ENCODE measurements around the gene KAZN.

Gene KAZN

DNA sequence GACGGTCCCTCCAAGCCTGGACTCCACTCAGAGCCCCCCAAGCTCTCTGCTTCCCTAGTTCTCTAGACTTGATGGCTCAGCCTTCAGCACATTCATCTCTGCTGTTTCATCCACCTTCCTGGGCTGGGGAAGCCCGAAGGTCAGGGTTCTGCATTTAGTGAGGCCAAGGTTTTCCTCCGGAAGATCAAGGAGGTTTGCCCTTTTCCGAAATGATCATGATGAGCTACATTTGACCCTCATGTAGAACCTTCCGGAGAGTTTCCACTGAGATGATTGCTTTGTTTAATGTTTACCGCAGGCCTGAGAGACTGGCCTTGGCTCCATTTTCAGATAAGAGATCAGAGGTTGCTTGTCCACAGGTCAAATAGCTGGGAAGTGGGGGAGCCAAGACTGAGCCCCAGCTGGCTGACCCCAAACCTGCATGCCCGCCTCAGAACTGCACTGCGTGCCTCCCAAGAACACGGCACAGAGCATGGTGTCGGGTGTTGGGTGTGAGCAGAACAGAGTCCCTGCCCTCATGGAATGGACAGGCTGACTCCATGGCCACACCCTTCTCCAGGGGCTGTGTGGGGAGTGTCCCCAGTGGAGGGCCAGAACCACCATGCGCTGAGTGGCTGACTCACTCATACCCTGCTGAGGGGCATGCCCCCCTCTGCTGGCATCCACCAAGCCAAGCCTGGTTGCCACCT lies 354.3 kb downstream of the KAZN start:
- no peaks in the 10 kb centered on the region for H3K79me2 ChIP-seq (ENCODE audit: insufficient read depth, low read length)
- H4K20me1 ChIP-seq (ENCODE audit: insufficient read depth, low read length) = no peaks in the 10 kb centered on the region
- H3K9ac ChIP-seq (ENCODE audit: low read length) = no peak overlapping the region
- H3K9me2 ChIP-seq (ENCODE audit: low read depth, low read length) = no peaks in the 10 kb centered on the region
- H3K27me3 ChIP-seq (ENCODE audit: insufficient read depth, low read length) = no peaks in the 10 kb centered on the region; the same call in 1 of the 2 replicates
- no peak for TF ChIP-seq EZH2 (IDR thresholded peaks at IDR 0.05; ENCODE audit: borderline replicate concordance, low read length)
- TF ChIP-seq, protein P1, sequence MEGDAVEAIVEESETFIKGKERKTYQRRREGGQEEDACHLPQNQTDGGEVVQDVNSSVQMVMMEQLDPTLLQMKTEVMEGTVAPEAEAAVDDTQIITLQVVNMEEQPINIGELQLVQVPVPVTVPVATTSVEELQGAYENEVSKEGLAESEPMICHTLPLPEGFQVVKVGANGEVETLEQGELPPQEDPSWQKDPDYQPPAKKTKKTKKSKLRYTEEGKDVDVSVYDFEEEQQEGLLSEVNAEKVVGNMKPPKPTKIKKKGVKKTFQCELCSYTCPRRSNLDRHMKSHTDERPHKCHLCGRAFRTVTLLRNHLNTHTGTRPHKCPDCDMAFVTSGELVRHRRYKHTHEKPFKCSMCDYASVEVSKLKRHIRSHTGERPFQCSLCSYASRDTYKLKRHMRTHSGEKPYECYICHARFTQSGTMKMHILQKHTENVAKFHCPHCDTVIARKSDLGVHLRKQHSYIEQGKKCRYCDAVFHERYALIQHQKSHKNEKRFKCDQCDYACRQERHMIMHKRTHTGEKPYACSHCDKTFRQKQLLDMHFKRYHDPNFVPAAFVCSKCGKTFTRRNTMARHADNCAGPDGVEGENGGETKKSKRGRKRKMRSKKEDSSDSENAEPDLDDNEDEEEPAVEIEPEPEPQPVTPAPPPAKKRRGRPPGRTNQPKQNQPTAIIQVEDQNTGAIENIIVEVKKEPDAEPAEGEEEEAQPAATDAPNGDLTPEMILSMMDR (IDR thresholded peaks at IDR 0.05; ENCODE audit: low read length) = no peak
- no peaks in the 10 kb centered on the region for H3F3A ChIP-seq (ENCODE audit: insufficient read depth, low read length)
- H3K27ac ChIP-seq (ENCODE audit: low read depth, low read length, poor library complexity, severe bottlenecking) = no peak overlapping the region
- H3K4me3 ChIP-seq (ENCODE audit: low read depth, low read length, poor library complexity, severe bottlenecking) = no peak overlapping the region
- no peak overlapping the region for H3K4me2 ChIP-seq (ENCODE audit: low read length)
- H3K9me3 ChIP-seq (ENCODE audit: low read length) = no peaks in the 10 kb centered on the region
- no peak overlapping the region for H2AFZ ChIP-seq (ENCODE audit: low read length)
- H3K4me1 ChIP-seq (ENCODE audit: insufficient read depth, low read length, severe bottlenecking) = peaks cover 28% of the 10 kb centered on the region
- no peaks in the 10 kb centered on the region; the same call in 1 of the 2 replicates for H3K36me3 ChIP-seq (ENCODE audit: insufficient read depth, low read length)

DNA sequence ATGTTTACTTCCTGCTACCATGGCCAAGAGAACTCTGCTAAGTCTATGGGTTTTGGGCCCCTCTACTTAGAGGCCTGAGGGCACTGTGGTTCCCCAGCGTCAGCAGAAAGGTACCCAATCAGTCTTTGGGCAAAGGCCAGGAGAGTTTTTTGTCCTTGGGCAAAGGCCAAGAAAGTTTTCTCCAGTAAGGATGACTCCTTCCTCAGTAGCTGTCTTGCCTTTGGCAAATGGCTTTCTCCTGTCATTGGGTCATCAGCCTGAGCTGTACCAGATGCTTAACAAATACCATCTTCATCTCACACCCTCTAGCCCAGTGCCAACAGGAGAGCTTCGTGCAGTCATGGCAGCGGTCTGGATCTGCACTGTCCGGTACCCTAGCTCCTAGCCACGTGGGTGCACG lies 355.7 kb downstream of the KAZN start:
- Histone ChIP-seq H3K4me3 (ENCODE audit: low read depth, low read length, poor library complexity, severe bottlenecking) (no peak overlapping the region), H3K27me3 (ENCODE audit: insufficient read depth, low read length) (no peaks in the 10 kb centered on the region; the same call in 1 of the 2 replicates), H3K4me2 (ENCODE audit: low read length) (no peak overlapping the region), H3F3A (ENCODE audit: insufficient read depth, low read length) (no peaks in the 10 kb centered on the region), H2AFZ (ENCODE audit: low read length) (no peak overlapping the region), H3K9ac (ENCODE audit: low read length) (no peak overlapping the region), H3K27ac (ENCODE audit: low read depth, low read length, poor library complexity, severe bottlenecking) (no peak overlapping the region), H3K79me2 (ENCODE audit: insufficient read depth, low read length) (no peaks in the 10 kb centered on the region), H4K20me1 (ENCODE audit: insufficient read depth, low read length) (no peaks in the 10 kb centered on the region), H3K9me3 (ENCODE audit: low read length) (no peaks in the 10 kb centered on the region), H3K36me3 (ENCODE audit: insufficient read depth, low read length) (no peaks in the 10 kb centered on the region; the same call in 1 of the 2 replicates), H3K9me2 (ENCODE audit: low read depth, low read length) (no peaks in the 10 kb centered on the region), H3K4me1 (ENCODE audit: insufficient read depth, low read length, severe bottlenecking) (peaks cover 20% of the 10 kb centered on the region)
- TF ChIP-seq EZH2 (IDR thresholded peaks at IDR 0.05; ENCODE audit: borderline replicate concordance, low read length) = no peak
- TF ChIP-seq, protein P1 (IDR thresholded peaks at IDR 0.05; ENCODE audit: low read length) = no peak

DNA sequence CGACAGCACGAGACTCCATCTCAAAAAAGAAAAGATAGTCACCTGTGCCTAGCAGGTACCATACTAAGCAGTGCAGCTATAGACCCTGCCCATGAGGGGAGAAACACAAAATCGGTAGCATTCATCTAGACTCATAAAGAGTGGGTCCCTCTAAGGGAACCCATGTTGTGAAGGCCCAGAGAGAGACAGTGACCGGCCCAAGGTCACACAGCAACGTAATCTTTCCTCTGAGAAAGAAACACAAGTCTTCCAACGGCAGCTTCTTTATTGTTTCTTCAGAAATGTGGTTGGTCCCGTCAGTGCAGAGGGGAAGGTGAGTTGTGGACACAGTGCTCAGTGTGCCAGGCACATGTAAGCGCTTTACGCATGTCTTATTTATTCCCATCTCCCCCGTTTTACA lies 356.4 kb downstream of the KAZN start:
- TF ChIP-seq, protein P1 (IDR thresholded peaks at IDR 0.05; ENCODE audit: low read length) = no peak
- TF ChIP-seq EZH2 (IDR thresholded peaks at IDR 0.05; ENCODE audit: borderline replicate concordance, low read length) = no peak

More for the DNA sequence above, 356.4 kb downstream of the KAZN start:
- Histone ChIP-seq H3K27ac (ENCODE audit: low read depth, low read length, poor library complexity, severe bottlenecking) (no peak overlapping the region), H4K20me1 (ENCODE audit: insufficient read depth, low read length) (no peaks in the 10 kb centered on the region), H3K4me2 (ENCODE audit: low read length) (no peak overlapping the region), H3K9me3 (ENCODE audit: low read length) (no peaks in the 10 kb centered on the region), H3K4me3 (ENCODE audit: low read depth, low read length, poor library complexity, severe bottlenecking) (no peak overlapping the region), H2AFZ (ENCODE audit: low read length) (no peak overlapping the region), H3K36me3 (ENCODE audit: insufficient read depth, low read length) (no peaks in the 10 kb centered on the region; the same call in 1 of the 2 replicates), H3F3A (ENCODE audit: insufficient read depth, low read length) (no peaks in the 10 kb centered on the region), H3K9me2 (ENCODE audit: low read depth, low read length) (no peaks in the 10 kb centered on the region), H3K9ac (ENCODE audit: low read length) (no peak overlapping the region), H3K4me1 (ENCODE audit: insufficient read depth, low read length, severe bottlenecking) (peaks cover 13% of the 10 kb centered on the region), H3K79me2 (ENCODE audit: insufficient read depth, low read length) (no peaks in the 10 kb centered on the region), H3K27me3 (ENCODE audit: insufficient read depth, low read length) (no peaks in the 10 kb centered on the region; the same call in 1 of the 2 replicates)
